PC-9 (cell line): ENCODE results near the gene MSI2.

ENCODE experiments used
- EZH2 ChIP-seq: fragments of 200-600 bp; sonication (generic); IDR thresholded peaks from 2 replicates; pipeline ENCODE4 v1.8.0; 2017; ENCODE audit warnings: antibody characterized with exemption, low read depth
- TF ChIP-seq, protein P1 (sequence below): fragments of 200-600 bp; sonication (generic); conservative IDR thresholded peaks from 2 replicates; pipeline ENCODE4 v1.6.1; 2017; ENCODE audit warnings: mixed run types, antibody characterized with exemption, mild to moderate bottlenecking, moderate library complexity

DNA sequence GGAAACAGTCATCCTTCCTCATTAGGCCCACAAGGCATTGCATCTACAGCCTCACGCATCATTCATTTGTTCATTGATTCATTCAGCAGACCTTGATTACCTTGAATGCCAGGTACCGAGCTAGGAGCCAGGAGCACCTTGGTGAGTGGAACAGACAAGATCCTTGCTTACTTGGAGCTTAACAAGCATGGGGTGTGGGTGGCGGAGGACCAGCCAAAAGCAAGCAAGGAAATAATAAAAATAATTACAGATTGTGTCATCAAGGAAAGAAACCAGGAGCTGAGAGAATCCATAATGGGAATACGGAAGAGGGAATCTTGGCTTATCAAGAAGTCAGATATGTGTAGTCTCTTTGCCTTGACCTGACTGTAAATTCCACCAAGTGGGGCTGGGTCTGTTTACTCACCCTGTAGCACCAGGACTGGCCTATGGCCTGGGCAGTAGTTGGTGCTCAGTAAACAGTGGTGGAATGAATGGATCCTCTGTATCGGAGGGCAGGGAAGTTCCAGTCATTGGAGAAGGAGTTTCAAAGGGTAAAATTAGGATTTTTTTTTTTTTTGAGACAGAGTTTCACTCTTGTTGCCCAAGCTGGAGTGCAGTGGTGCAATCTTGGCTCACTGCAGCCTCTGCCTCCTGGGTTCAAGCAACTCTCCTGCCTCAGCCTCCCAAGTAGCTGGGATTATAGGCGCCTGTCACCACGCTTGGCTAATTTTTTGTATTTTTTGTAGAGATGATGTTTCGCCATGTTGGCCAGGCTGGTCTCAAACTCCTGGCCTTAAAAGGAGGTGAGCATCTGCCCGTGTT lies 157.7 kb downstream of the MSI2 start:
- TF ChIP-seq, protein P1, sequence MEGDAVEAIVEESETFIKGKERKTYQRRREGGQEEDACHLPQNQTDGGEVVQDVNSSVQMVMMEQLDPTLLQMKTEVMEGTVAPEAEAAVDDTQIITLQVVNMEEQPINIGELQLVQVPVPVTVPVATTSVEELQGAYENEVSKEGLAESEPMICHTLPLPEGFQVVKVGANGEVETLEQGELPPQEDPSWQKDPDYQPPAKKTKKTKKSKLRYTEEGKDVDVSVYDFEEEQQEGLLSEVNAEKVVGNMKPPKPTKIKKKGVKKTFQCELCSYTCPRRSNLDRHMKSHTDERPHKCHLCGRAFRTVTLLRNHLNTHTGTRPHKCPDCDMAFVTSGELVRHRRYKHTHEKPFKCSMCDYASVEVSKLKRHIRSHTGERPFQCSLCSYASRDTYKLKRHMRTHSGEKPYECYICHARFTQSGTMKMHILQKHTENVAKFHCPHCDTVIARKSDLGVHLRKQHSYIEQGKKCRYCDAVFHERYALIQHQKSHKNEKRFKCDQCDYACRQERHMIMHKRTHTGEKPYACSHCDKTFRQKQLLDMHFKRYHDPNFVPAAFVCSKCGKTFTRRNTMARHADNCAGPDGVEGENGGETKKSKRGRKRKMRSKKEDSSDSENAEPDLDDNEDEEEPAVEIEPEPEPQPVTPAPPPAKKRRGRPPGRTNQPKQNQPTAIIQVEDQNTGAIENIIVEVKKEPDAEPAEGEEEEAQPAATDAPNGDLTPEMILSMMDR, result no peak
- no peak for TF ChIP-seq EZH2
